ENCODE measurements around the gene RPS2. TPM values are rescaled to one million over a fixed set of nuclear protein-coding genes. Genes with fewer than 3 reads are reported as not detected.
"Not testable (repeated sequence)": the region's sequence is repeated elsewhere in the genome, so short reads cannot be mapped to it uniquely, and the experiment has no call there.

Gene RPS2
- total RNA-seq, 1 donor from 2014 or later = 788 TPM

GRCh38 chr16:1950047-1950446 lies 14.6 kb downstream of the RPS2 start:
- DNase-seq (no peak), ATAC-seq (peak; percentile 13)
- intact Hi-C loops (cut with micrococcal nuclease) = no loop called here

- ATAC-seq = no peak
- no peak for DNase-seq
- intact Hi-C loops (cut with micrococcal nuclease) = no loop called here
These were observed 15.1 kb downstream of the RPS2 start for GRCh38 chr16:1949507-1949906.

- no peak for ATAC-seq
- no peak for DNase-seq
- intact Hi-C loops (cut with micrococcal nuclease) = no loop called here
These were observed 17.3 kb downstream of the RPS2 start for GRCh38 chr16:1947369-1947670.

GRCh38 chr16:1946495-1947368 lies 17.9 kb downstream of the RPS2 start:
- intact Hi-C loops (cut with micrococcal nuclease) = no loop called here
- no peak for DNase-seq
- no peak for ATAC-seq

GRCh38 chr16:1945559-1946391 lies 18.9 kb downstream of the RPS2 start:
- ATAC-seq (no peak), DNase-seq (no peak)
- intact Hi-C loops (cut with micrococcal nuclease) = no loop called here

- no peak for DNase-seq
These were observed 19.9 kb downstream of the RPS2 start for GRCh38 chr16:1944612-1945199.

GRCh38 chr16:1942810-1943726 lies 21.6 kb downstream of the RPS2 start, which contains the start of gene MSRB1:
MSRB1 (minus strand) TSS chr16:1943199; CDS start chr16:1943156, 43 bp downstream.
- ATAC-seq (peak; percentile 91), DNase-seq (peak; percentile 100)
- intact Hi-C loops (cut with micrococcal nuclease) = no loop called here

More at GRCh38 chr16:1944612-1945199, 19.9 kb downstream of the RPS2 start:
- ATAC-seq = no peak
- intact Hi-C loops (cut with micrococcal nuclease) = no loop called here

GRCh38 chr16:1942047-1942809 lies 22.4 kb downstream of the RPS2 start:
- intact Hi-C loops (cut with micrococcal nuclease) = no loop called here
- ATAC-seq = peak; percentile 7
- DNase-seq = peak; percentile 44

- ATAC-seq (no peak), DNase-seq (no peak)
- intact Hi-C loops (cut with micrococcal nuclease) = no loop called here
These were observed 23.2 kb downstream of the RPS2 start for GRCh38 chr16:1941162-1942046.

GRCh38 chr16:1940273-1941161 lies 24.1 kb downstream of the RPS2 start:
- no peak for DNase-seq
- intact Hi-C loops (cut with micrococcal nuclease) = no loop called here
- no peak for ATAC-seq

GRCh38 chr16:1939833-1940232 lies 24.8 kb downstream of the RPS2 start:
- not testable (repeated sequence) for DNase-seq, ATAC-seq
- intact Hi-C loops (cut with micrococcal nuclease) = loop anchor here (10.0 kb wide), 1 partner anchor 75 kb away; no protein-coding TSS in a partner anchor

GRCh38 chr16:1938910-1939309 lies 25.7 kb downstream of the RPS2 start:
- intact Hi-C loops (cut with micrococcal nuclease) = loop anchor here (10.0 kb wide), 1 partner anchor 74 kb away; no protein-coding TSS in a partner anchor
- no peak for ATAC-seq
- no peak for DNase-seq

- no peak for ATAC-seq
- no peak for DNase-seq
- intact Hi-C loops (cut with micrococcal nuclease) = loop anchor here (10.0 kb wide), 1 partner anchor 74 kb away; no protein-coding TSS in a partner anchor
These were observed 26.3 kb downstream of the RPS2 start for GRCh38 chr16:1938316-1938715.

- intact Hi-C loops (cut with micrococcal nuclease) = loop anchor here (10.0 kb wide), 1 partner anchor 72 kb away; no protein-coding TSS in a partner anchor
- DNase-seq (no peak), ATAC-seq (no peak)
These were observed 27.6 kb downstream of the RPS2 start for GRCh38 chr16:1936945-1937479.

GRCh38 chr16:1933097-1933661 lies 31.4 kb downstream of the RPS2 start:
- intact Hi-C loops (cut with micrococcal nuclease) = loop anchor here (10.0 kb wide), 1 partner anchor 68 kb away; no protein-coding TSS in a partner anchor
- ATAC-seq = no peak
- DNase-seq = no peak
